ENCODE results near the gene PFN2. TPM values are rescaled to one million over a fixed set of nuclear protein-coding genes. Genes with fewer than 3 reads are reported as not detected.

The PFN2 gene
- total RNA-seq, result 75.7 and 88.7 TPM in 2 replicates

DNA sequence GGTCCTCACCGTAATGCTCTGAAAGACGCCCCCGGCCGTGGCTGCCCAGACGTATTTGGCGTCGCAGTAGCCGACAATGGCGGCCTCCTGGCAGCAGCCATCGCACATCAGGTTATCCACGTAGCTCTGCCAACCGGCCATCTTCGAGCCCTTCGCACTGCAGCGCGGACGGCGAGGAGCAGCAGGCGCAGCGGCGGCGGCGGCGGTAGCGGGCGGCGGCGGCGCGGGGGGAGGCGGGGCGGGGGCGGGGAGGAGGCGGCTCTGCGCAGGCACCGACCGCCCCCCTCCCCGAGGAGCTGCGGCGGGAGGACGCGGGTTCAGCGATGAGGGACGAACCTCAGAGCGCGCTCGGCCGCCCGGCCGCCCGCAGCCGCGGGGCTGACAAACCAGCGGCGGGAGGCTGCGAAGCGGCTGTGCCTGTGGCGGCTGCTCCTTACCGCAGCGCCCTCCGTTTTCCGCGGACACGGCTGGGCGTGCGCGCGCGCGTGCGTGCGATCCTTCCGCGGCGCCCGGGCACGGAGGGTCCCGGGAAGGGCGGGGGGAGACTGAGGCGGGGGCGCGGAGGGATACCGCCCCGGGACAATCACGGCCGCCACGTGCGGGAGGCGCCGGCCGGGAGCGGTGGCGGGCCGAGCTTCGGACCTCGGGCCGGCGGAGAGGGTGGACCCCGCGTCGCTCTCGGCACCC lies at the start of gene PFN2:
PFN2 (minus strand) TSS at position 180 of the 687 bp plus-strand sequence; CDS start at position 141, 39 bp downstream.

Other genes with a start within 250 kb of the PFN2 start
- 24.8 and 44.6 TPM in 2 replicates for gene COMMD2, start 218.4 kb downstream of the PFN2 start, total RNA-seq
- not detected in 2 replicates for gene ANKUB1, start 178.3 kb downstream of the PFN2 start, total RNA-seq
- 46.4 and 53.4 TPM in 2 replicates for gene RNF13, start 157.7 kb downstream of the PFN2 start, total RNA-seq

Data from cardiac ventricle fibroblast (primary cell).